GM19372 (cell line): ENCODE measurements around the gene TMEM127.
"Not testable (repeated sequence)": the region's sequence is repeated elsewhere in the genome, so short reads cannot be mapped to it uniquely, and the experiment has no call there.

Experiments used
- ATAC-seq: cut with Tn5 transposase; IDR thresholded peaks from one replicate; pipeline ENCODE4 v1.9.1; 2021; ENCODE audit warnings: mild to moderate bottlenecking, low read depth, moderate library complexity; ENCODE audit not compliant: unreplicated experiment

The TMEM127 gene, protein sequence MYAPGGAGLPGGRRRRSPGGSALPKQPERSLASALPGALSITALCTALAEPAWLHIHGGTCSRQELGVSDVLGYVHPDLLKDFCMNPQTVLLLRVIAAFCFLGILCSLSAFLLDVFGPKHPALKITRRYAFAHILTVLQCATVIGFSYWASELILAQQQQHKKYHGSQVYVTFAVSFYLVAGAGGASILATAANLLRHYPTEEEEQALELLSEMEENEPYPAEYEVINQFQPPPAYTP

DNA sequence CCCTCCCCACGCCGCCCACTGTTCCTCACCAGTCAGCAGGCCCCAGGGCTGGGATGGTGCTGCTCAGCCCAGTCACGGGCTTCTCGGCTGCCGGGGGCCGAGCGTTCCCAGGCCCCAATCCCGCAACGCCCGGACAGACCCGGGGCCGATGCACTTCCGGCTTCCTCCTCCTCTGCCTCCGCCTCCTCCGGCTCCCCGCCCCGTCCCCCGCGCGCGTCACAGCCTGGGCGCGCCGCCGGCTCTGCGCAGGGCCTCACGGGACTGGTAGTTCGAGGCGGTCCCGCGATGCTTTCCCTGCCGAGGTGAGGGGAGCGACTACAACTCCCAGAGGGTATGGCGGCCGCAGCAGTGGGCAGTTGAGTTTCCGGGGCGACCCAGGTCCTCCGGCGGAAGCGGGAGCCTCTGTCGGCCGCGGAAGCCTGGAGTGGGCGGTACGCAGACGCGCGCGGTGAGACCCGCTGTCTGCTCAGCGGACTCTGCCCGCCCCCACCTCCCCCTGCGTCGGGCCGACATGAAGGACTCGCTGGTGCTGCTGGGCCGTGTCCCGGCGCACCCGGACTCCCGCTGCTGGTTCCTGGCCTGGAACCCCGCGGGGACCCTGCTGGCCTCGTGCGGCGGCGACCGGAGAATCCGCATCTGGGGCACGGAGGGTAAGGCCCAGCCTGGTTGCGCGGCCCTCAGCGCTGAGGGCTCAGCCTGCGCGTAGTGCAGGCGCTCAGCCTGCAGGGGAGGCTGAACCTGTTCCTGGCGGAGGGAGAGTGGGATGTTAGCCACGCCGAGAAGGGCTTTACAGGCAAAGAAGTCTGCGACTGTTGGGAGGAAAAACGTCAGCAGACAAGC is at the start of gene TMEM127, which contains the start of gene CIAO1:
Gene TMEM127 (minus strand): TSS at position 158 of the 840 bp plus-strand sequence. CDS start 616 bp downstream, outside the sequence.
Gene CIAO1 (plus strand): TSS at position 386 of the 840 bp plus-strand sequence. CDS start 126 bp downstream, at position 512.
- ATAC-seq: peak; percentile 94

DNA sequence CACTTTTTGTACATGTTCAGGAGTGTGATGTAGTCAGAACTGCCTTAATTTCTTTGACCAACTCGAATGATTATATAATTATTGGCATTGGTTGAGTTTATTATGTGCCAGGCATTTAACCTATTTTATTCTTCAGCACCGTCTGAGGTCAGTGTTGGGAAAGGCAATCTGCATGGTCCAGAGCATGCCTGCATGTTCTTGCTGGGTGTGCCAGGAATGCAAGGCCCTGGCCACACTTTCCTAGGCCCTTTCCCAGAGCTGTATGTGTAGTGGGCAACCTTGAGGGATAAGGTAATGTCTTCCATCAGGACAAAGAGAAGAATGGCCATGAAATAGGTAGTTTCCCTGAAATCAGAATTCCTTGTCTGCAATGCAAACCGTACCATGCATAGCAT is 49.2 kb upstream of the TMEM127 start:
- ATAC-seq: no peak

DNA sequence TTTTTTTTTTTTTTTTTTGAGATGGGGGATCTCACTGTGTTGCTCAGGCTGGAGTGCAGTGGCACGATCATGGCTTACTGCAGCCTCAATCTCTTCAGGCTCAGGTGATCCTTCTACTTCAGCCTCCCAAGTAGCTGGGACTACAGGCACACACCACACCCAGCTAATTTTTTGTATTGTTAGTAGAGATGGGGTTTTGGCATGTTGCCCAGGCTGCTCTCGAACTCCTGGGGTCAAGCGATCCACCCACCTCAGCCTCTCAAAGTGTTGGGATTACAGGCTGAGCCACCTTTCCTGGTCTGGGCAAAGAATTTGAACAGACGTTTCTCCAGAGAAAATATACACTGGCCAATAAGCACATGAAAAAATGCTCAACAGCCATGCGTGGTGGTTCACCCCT is 42.5 kb upstream of the TMEM127 start:
- ATAC-seq: no peak

DNA sequence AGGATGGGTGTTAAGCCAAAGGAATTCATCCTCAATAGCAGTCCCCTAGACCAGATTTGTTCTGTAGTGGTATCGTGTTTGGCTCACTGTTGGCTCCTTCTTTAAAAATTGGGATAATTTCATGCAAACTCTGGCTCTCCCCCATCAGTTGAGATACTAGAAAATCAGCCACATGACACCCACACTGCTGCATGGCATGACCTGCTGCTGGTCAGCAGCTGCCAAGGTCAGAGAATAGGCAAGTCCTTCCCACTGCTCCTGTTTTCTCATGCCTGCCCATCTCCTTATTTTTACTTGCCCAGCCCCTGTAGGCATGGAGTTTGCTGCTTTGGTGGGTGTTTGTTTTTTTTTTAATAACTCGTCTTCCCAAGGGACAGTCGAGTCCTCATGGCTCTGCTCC is 40.6 kb upstream of the TMEM127 start:
- no peak for ATAC-seq

DNA sequence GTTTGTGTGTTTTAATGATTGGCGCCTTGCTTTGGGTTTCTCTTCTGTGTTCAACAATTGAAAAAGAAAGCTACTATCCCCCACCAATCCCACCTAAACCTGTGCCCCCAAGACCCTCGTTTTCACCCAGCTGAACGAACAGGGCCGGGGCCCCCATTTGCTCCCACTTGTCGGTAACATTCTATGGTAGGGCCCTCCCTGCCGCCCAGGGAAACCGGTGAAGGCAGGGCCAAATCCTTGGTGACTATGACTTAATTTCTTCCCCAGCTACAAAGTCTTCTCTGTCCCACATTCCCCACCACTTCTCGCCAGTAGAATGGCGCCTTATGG is 40.1 kb upstream of the TMEM127 start:
- ATAC-seq: no peak

DNA sequence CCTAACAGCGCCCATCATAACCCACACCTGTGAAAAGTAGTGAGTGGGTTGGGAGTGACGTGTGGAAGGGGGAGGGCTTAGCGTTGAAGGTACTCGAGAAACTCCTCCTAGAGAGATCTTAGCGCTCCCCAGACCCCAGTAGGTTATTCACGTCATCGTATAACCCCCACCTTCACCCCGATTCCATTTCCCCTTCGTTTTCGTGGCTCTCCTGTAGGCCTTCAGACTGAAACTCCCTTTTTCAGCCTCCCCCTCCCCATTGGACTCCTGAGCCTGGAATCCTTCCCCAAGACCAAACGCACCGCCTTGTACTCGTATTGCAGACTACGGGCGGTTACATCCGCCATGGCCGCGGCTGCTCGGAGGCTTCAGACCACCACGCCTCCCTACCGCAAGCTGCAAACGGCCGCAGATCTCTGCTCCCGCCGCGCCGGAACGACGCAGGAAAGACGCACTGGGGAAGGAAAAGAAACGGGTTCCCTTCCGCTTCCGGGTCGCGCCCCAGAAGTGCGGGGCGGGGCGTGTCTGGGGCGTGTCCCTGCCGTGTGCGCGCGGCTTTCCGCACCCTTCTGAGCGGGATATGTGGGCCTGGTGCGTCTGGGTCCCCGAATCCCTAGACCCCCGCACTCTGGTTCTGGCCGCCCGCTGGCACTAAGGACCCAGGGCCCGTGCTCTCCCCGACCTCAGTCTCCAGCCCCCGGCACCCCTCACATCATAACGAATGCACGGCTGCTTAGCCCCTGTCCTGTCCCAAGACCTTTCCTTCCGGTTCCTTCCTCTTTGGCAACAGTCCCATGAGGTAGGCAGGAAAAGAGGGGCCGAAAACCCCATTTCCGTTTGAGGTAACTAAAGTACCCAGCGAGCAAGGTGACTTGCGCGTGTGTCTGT is 39.5 kb upstream of the TMEM127 start, which contains the start of gene SNRNP200:
Gene SNRNP200 (minus strand): TSS at position 456 of the 888 bp plus-strand sequence. CDS start 109 bp downstream, at position 347.
- peak; percentile 92 for ATAC-seq

DNA sequence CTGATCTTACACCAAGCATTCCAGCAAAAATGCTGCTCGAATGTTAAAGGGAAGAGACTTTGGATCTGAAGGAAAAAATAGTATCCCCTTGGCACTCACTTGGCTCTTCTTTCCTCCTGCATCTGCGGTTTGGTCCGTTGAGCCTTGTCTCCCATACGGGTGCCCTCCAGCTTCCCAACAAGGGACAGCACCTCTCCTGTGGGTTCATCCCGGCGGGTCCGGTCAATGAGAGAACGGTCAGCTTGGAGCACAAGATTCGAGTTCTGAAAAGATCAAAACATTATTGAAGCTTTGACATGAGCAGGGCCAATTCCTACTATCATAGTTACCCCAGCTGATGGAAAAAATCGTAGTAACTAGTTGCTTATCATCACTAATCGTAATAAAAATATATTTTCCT is 38.8 kb upstream of the TMEM127 start:
- no peak for ATAC-seq

DNA sequence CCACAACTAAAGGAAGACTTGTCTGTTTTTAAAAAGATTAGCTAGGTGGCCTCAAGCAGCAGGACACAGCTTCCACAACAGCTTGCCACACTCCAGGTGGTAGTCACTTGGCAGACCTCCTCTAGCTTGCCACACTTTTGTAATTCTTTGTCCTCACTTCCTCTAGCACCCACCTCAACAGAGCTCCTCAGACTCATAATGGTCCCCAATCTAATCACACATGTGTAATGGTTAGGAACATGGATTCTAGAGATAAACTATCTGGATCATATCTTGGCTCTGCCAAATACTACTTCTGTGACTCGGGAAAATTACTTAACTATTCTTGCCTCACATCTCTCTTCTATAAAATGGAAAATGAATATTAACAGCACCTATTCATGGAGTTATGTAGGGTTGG is 36.1 kb upstream of the TMEM127 start:
- no peak for ATAC-seq

DNA sequence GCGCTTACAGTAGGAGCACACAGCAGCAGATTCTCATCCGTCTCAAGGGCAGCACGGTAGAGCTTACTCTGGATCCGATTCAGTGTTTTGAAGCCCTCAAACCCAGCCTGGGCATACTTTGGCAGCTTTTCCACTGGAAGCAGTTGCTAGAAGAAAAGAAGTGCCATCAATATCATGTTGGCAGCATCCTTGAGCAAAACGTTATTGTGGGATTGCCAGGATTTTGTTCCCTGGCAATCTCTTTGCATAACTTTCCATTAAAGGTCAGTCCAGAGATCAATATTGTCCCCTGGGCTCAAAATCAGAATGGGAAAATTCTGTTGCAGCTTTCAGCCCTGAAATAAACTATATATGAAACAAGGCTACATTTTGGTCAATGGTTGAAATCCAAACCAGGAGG is 31.1 kb upstream of the TMEM127 start:
- ATAC-seq: no peak

DNA sequence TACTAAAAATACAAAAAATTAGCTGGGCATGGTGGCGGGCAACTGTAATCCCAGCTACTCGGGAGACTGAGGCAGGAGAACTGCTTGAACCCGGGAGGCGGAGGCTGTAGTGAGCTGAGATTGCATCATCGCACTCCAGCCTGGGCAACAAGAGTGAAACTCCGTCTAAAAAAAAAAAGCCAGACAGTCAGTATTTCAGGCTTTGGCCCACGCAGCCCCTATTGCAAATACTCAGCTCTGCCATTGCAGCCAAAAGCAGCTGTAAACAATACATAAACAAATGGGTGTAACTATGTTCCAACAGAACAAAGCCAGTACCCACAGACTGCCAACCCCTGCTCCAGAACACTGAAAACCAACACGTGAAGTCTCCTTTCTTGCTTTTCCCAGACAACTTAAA is 28.5 kb upstream of the TMEM127 start:
- ATAC-seq: not testable (repeated sequence)

DNA sequence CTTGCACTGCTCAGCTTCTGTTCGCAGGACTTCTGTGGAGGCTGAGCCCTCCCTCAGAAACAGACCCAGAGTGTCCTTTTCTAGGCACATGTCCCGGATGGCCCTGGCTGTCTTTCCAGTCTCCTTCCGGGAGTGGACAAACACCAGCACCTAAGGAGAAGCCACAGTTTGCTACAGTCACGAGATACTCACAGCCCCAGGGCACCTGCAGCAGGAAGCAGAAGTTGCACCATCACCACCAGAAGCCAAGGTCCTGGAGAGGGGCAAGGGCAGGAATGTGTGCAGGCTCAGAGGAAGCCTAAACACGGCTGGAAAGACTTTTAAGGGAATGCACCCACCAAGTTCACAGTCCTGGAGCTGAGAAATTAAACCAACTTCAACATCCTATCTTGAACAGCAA is 26.0 kb upstream of the TMEM127 start:
- ATAC-seq: no peak

DNA sequence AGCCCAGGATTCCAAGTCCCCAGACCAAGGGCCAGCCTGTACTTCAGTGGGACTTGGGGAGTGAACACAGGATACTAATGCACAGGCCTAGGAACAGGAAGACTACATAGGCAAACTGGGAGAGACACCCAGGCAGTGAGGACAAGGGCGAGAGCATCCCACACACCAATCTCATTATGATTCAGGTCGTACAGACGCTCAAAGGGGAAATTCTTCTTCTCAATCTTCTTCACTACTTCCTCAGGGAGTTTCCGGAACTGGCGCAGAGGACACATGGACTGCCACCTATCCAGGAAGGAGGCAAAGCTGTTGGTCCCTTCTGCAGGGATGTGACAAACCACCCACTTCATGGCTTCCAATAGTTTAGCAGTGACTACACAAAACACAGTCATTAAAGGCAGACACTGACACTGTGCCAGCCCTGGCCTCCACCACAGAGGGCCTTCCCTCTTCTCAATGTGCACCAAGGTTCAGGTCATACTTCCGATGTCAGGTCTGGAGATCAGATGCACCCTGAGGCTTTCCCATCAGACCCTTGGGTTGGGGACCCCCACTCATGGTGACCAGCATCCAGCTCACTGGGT is 21.6 kb upstream of the TMEM127 start:
- no peak for ATAC-seq

DNA sequence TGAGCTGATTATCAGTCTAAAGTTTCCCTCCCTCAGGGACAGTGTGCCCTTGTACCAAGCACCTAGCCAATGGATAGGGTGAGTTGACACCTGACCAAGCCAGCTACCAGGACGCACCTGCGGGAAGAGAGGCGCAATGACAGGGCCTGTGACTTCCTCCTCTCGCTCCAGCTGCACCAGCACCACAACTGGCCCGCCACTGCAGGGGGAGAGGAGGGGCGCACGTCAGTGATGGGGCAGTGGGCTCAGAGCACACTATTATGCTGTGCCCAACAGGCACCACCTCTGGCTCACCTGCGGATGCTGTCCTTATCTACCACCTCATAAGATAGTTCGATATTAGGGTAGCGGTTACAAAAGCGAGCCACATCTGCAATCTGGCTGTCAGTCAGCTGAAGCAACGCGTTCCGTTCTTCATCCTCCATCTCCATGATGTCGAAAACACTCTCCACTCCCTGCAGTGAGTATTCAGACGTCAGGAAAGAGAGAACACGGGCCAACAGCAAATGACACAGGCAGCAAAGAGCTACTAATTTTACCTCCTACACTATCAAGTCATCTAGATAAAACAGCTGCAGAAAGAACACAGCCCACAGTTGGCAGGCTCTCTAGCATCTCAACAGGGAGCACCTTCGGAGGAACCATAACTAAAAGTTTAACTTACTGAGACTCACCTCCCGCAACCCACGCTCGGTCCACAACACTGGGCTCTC is 11.1 kb upstream of the TMEM127 start:
- ATAC-seq: no peak

DNA sequence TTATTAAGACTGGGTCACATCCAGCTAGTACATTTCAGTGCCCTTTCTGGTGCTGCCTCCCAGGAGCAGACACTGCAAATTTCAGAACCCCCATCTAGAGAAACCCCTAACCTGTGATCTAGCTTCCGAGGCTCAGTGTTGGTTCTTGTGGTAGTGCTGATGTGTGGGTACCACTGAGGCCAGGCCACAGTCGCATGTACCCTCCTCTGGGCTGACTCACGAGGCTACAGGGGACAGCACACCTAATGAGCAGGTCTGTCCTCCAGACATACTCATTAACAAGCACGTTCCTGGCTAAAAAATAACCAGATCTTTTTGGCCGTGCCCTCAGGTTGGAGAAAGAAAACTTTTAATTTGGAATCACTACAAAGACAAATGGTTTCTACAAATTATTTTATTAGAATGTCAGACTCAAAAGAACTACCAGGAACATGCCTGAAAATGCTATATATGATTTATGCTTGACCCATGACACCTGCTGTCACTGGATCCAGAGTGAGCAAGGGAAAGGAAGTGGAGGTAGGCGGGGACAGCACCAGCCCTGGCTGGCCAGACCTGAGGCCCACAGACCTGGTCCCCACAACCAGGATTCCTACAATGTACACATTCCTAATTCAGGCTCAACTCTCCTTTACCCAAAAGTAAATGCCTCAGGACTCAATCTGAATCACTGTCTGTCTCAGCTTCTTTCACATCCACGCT is 8.7 kb upstream of the TMEM127 start:
- no peak for ATAC-seq

DNA sequence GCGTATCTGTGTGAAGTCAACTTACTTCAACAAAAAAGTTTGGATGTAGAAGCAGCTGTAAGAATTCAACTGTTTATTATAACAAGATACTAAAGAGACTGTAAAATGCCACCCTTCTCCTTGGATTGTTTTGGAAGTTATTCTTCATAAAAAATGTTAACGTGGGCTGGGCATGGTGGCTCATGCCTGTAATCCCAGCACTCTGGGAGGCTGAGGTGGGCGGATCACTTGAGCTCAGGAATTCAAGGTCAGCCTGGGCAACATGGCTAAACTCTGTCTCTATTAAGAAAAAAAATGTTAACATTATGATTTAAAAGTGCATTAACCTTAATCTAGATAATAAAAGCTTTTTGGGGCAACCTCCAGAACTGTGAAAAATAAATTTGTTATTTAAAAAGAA is 8.0 kb upstream of the TMEM127 start:
- no peak for ATAC-seq

DNA sequence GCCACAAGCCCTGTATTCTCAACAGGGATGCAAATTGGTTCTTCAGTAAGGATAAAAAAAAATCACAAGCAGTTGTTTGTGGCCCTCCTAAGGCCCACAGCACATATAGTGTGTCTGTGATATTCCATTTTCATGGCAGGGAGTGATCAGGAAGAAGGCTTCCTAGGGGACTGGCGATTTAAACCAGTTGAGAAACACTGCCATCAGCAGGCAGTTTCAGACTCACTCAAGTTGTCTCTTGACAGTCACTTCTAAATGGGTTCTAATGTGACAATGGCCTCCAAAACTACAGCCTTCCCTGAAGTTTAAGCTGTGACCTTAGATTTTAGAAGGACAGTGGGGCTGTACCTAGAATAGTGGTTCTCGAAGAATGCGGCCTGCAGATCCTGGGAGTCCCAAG is 6.2 kb upstream of the TMEM127 start:
- ATAC-seq: no peak

DNA sequence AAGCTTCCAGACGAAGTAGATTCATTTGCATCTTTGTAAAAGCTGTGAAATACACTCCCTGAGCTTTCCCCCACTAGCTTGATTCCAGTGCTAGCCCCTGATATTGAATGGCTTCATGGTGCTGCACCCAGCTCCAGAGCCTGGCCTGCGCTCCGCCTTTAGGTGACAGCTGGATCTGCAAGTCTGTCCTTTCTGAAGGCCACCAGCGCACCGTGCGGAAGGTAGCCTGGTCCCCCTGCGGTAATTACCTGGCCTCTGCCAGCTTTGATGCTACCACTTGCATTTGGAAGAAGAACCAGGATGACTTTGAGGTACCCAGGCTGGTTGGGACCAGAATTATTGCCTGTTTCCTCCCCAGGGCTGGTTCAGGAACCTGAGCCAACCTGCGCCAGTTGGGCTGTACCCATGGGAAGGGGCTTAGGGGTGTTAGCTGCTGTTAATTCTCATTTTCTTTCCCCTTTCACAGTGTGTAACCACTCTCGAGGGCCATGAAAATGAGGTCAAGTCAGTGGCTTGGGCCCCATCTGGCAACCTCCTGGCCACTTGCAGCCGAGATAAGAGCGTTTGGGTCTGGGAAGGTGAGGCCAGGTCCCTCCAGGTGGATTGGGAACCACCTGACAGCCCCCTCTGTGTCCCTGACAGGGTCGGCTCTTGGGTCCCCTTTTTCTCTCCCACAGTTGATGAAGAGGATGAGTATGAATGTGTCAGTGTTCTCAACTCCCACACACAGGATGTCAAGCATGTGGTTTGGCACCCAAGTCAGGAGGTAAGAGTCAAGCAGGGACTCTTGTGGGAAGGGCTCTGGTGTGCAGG is 1.6 kb upstream of the TMEM127 start:
- ATAC-seq: no peak

DNA sequence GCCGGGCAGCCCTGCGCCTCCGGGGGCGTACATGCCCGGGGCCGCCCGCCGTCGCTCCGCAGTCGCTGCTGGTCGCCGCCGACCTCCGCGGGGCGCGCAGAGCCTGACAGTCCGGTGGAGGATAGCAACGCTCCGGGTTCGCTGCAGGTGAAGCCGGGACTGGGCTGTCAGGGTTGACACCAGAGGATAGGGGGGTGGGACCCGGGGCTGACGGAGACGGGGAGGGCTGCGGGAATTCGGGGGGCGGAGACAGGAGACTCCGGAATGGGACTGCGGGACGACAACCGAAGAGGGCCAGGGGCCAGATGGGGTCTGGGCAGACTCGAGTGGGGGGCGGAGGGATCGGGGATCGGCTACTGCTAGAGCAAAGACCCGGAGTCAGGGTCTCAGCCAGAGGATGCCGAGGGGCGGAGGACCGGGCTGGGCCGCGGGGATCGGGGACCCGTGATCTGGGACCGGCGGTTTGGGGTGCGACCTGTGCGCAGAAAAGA is 403 bp downstream of the TMEM127 start:
- peak; percentile 10 for ATAC-seq
